Dendritic cell treated with granulocyte-macrophage colony-stimulating factor and Interleukin-4, amounts not matched to agents 40 ng/mL and 50 ng/mL, for 4 days (primary cell): Measurements from ENCODE around the gene STARD7.
"Not testable (repeated sequence)": the region's sequence is repeated elsewhere in the genome, so short reads cannot be mapped to it uniquely, and the experiment has no call there.

Source experiments
- H3K27ac Mint-ChIP-seq: one replicate; pipeline ENCODE4 v1.8.0; 2022; ENCODE audit warnings: mild to moderate bottlenecking, mixed read lengths
- H3K27me3 Mint-ChIP-seq: one replicate; pipeline ENCODE4 v1.8.0; 2022; ENCODE audit warnings: mild to moderate bottlenecking, mixed read lengths
- H3K36me3 Mint-ChIP-seq: one replicate; pipeline ENCODE4 v1.8.0; 2022; ENCODE audit warnings: low read depth, mixed read lengths
- H3K4me1 Mint-ChIP-seq: one replicate; pipeline ENCODE4 v1.8.0; 2022; ENCODE audit warnings: low read depth, mixed read lengths
- H3K4me3 Mint-ChIP-seq: one replicate; pipeline ENCODE4 v1.8.0; 2022; ENCODE audit warnings: mild to moderate bottlenecking, moderate library complexity, mixed read lengths
- H3K9me3 Mint-ChIP-seq: one replicate; pipeline ENCODE4 v1.8.0; 2022; ENCODE audit warnings: mixed read lengths
- intact Hi-C: fragments of 100-400 bp; cut with micrococcal nuclease; formaldehyde crosslinking; loops from one replicate; pipeline ENCODE4 v1.15.0; 2022

The STARD7 gene

GRCh38 chr2:96175951-96176350, 32.7 kb downstream of the STARD7 start:
- Mint-ChIP-seq H3K4me1 (peaks cover 17% of the 10 kb centered on the region), H3K27ac (no peak overlapping the region), H3K27me3 (no peaks in the 10 kb centered on the region), H3K36me3 (no peaks in the 10 kb centered on the region), H3K9me3 (no peaks in the 10 kb centered on the region), H3K4me3 (no peak overlapping the region)
- intact Hi-C loops: no loop called here

- no peak overlapping the region for H3K4me3 Mint-ChIP-seq
- no peaks in the 10 kb centered on the region for H3K36me3 Mint-ChIP-seq
- H3K27ac Mint-ChIP-seq: no peak overlapping the region
- no peaks in the 10 kb centered on the region for H3K27me3 Mint-ChIP-seq
- H3K4me1 Mint-ChIP-seq: peaks cover 17% of the 10 kb centered on the region
- intact Hi-C loops: loop anchor here (1.0 kb wide), 1 partner anchor 35 kb away; no protein-coding TSS in a partner anchor
- no peaks in the 10 kb centered on the region for H3K9me3 Mint-ChIP-seq
These were observed 34.1 kb downstream of the STARD7 start for GRCh38 chr2:96174251-96175144.

- Mint-ChIP-seq H3K36me3 (no peaks in the 10 kb centered on the region), H3K4me1 (peaks cover 15% of the 10 kb centered on the region), H3K4me3 (no peak overlapping the region), H3K27me3 (no peaks in the 10 kb centered on the region), H3K27ac (no peak overlapping the region), H3K9me3 (no peaks in the 10 kb centered on the region)
- intact Hi-C loops: no loop called here
These were observed 36.8 kb downstream of the STARD7 start for GRCh38 chr2:96171831-96172230.

GRCh38 chr2:96170626-96171025, 38.0 kb downstream of the STARD7 start:
- Mint-ChIP-seq H3K36me3 (no peaks in the 10 kb centered on the region), H3K27ac (no peak overlapping the region), H3K4me3 (no peak overlapping the region), H3K4me1 (peaks cover 11% of the 10 kb centered on the region), H3K27me3 (no peaks in the 10 kb centered on the region), H3K9me3 (no peaks in the 10 kb centered on the region)
- intact Hi-C loops: no loop called here

GRCh38 chr2:96169868-96170507, 38.6 kb downstream of the STARD7 start:
- Mint-ChIP-seq H3K27me3 (no peaks in the 10 kb centered on the region), H3K4me1 (peaks cover 11% of the 10 kb centered on the region), H3K9me3 (no peaks in the 10 kb centered on the region), H3K27ac (no peak overlapping the region), H3K4me3 (no peak overlapping the region), H3K36me3 (no peaks in the 10 kb centered on the region)
- intact Hi-C loops: no loop called here

GRCh38 chr2:96167407-96168013, 41.1 kb downstream of the STARD7 start:
- Mint-ChIP-seq H3K9me3 (no peaks in the 10 kb centered on the region), H3K4me3 (no peak overlapping the region), H3K36me3 (no peaks in the 10 kb centered on the region), H3K4me1 (peaks cover 11% of the 10 kb centered on the region), H3K27me3 (peaks cover 2% of the 10 kb centered on the region), H3K27ac (no peak overlapping the region)
- intact Hi-C loops: no loop called here

GRCh38 chr2:96164459-96165184, 44.0 kb downstream of the STARD7 start:
- Mint-ChIP-seq H3K4me3 (no peak overlapping the region), H3K27me3 (peaks cover 2% of the 10 kb centered on the region), H3K36me3 (no peaks in the 10 kb centered on the region), H3K4me1 (peaks cover 9% of the 10 kb centered on the region), H3K27ac (peak overlapping the region; percentile 47), H3K9me3 (no peaks in the 10 kb centered on the region)
- intact Hi-C loops: no loop called here

- intact Hi-C loops: no loop called here
- peaks cover 16% of the 10 kb centered on the region for H3K4me1 Mint-ChIP-seq
- peaks cover 9% of the 10 kb centered on the region for H3K27me3 Mint-ChIP-seq
- peak overlapping the region; percentile 32 for H3K27ac Mint-ChIP-seq
- no peaks in the 10 kb centered on the region for H3K9me3 Mint-ChIP-seq
- no peak overlapping the region for H3K4me3 Mint-ChIP-seq
- no peaks in the 10 kb centered on the region for H3K36me3 Mint-ChIP-seq
These were observed 44.7 kb downstream of the STARD7 start for GRCh38 chr2:96163768-96164429.

GRCh38 chr2:96163415-96163767, 45.2 kb downstream of the STARD7 start:
- Mint-ChIP-seq H3K4me1 (peaks cover 21% of the 10 kb centered on the region), H3K27me3 (peaks cover 9% of the 10 kb centered on the region), H3K27ac (peak overlapping the region; percentile 32), H3K4me3 (no peak overlapping the region), H3K36me3 (no peaks in the 10 kb centered on the region), H3K9me3 (no peaks in the 10 kb centered on the region)
- intact Hi-C loops: no loop called here

GRCh38 chr2:96161898-96162297, 46.7 kb downstream of the STARD7 start:
- intact Hi-C loops: no loop called here
- H3K4me3 Mint-ChIP-seq: no peak overlapping the region
- H3K27ac Mint-ChIP-seq: no peak overlapping the region
- H3K27me3 Mint-ChIP-seq: peaks cover 9% of the 10 kb centered on the region
- H3K36me3 Mint-ChIP-seq: no peaks in the 10 kb centered on the region
- H3K9me3 Mint-ChIP-seq: no peaks in the 10 kb centered on the region
- H3K4me1 Mint-ChIP-seq: peaks cover 36% of the 10 kb centered on the region

GRCh38 chr2:96160366-96160765, 48.3 kb downstream of the STARD7 start:
- H3K27me3 Mint-ChIP-seq, H3K27ac Mint-ChIP-seq, H3K36me3 Mint-ChIP-seq, H3K9me3 Mint-ChIP-seq, intact Hi-C loops, H3K4me3 Mint-ChIP-seq: not testable (repeated sequence)
- peaks cover 46% of the 10 kb centered on the region for H3K4me1 Mint-ChIP-seq

GRCh38 chr2:96159084-96159830, 49.4 kb downstream of the STARD7 start:
- H3K36me3 Mint-ChIP-seq: no peaks in the 10 kb centered on the region
- H3K27me3 Mint-ChIP-seq: peaks cover 13% of the 10 kb centered on the region
- H3K4me3 Mint-ChIP-seq: no peak overlapping the region
- H3K27ac Mint-ChIP-seq: peak overlapping the region; percentile 75
- H3K9me3 Mint-ChIP-seq: no peaks in the 10 kb centered on the region
- H3K4me1 Mint-ChIP-seq: peaks cover 55% of the 10 kb centered on the region
- intact Hi-C loops: no loop called here

GRCh38 chr2:96158554-96158940, 50.1 kb downstream of the STARD7 start:
- Mint-ChIP-seq H3K9me3 (no peaks in the 10 kb centered on the region), H3K4me1 (peaks cover 55% of the 10 kb centered on the region), H3K4me3 (no peak overlapping the region), H3K27ac (peak overlapping the region; percentile 75), H3K36me3 (no peaks in the 10 kb centered on the region), H3K27me3 (peaks cover 13% of the 10 kb centered on the region)
- intact Hi-C loops: no loop called here
